Chondrocyte (in vitro differentiated cells): ENCODE results near the gene PNP. TPM values are rescaled to one million over a fixed set of nuclear protein-coding genes. Genes with fewer than 3 reads are reported as not detected.
A peak's percentile ranks its signal among the peaks of the same experiment; 100 is the strongest.

ENCODE experiments used
- DNase-seq: peaks from one replicate; pipeline ENCODE4 v3.0.0; 2021; ENCODE audit warnings: mixed read lengths, low spot score
- H3K27ac Mint-ChIP-seq: one replicate; pipeline ENCODE4 v1.8.0; 2021; ENCODE audit warnings: mild to moderate bottlenecking, moderate library complexity, mixed read lengths; ENCODE audit not compliant: unreplicated experiment
- H3K27me3 Mint-ChIP-seq: 2 replicates; pipeline ENCODE4 v1.8.0; 2021; ENCODE audit warnings: low read depth, mixed read lengths
- H3K36me3 Mint-ChIP-seq: 2 replicates; pipeline ENCODE4 v1.8.0; 2021; ENCODE audit warnings: low read depth, mixed read lengths
- H3K4me1 Mint-ChIP-seq: 2 replicates; pipeline ENCODE4 v1.8.0; 2021; ENCODE audit warnings: low read depth, mild to moderate bottlenecking, mixed read lengths
- H3K4me3 Mint-ChIP-seq: one replicate; pipeline ENCODE4 v1.8.0; 2021; ENCODE audit warnings: mild to moderate bottlenecking, moderate library complexity, mixed read lengths; ENCODE audit not compliant: unreplicated experiment
- H3K9me3 Mint-ChIP-seq: 2 replicates; pipeline ENCODE4 v1.8.0; 2021; ENCODE audit warnings: low read depth, mixed read lengths
- total RNA-seq: library from RNA; stranded (reverse); gene quantifications from 3 replicates; pipeline ENCODE4 v1.2.1, GENCODE V29; 2021
- TF ChIP-seq, protein P1 (sequence below): fragments of 200-600 bp; sonication (generic); IDR thresholded peaks from 2 replicates; pipeline ENCODE4 v1.5.0; 2021; ENCODE audit warnings: antibody characterized with exemption, mild to moderate bottlenecking, moderate library complexity

Gene PNP
- total RNA-seq, 1 donor from 2014 or later, result 25.0 TPM

DNA sequence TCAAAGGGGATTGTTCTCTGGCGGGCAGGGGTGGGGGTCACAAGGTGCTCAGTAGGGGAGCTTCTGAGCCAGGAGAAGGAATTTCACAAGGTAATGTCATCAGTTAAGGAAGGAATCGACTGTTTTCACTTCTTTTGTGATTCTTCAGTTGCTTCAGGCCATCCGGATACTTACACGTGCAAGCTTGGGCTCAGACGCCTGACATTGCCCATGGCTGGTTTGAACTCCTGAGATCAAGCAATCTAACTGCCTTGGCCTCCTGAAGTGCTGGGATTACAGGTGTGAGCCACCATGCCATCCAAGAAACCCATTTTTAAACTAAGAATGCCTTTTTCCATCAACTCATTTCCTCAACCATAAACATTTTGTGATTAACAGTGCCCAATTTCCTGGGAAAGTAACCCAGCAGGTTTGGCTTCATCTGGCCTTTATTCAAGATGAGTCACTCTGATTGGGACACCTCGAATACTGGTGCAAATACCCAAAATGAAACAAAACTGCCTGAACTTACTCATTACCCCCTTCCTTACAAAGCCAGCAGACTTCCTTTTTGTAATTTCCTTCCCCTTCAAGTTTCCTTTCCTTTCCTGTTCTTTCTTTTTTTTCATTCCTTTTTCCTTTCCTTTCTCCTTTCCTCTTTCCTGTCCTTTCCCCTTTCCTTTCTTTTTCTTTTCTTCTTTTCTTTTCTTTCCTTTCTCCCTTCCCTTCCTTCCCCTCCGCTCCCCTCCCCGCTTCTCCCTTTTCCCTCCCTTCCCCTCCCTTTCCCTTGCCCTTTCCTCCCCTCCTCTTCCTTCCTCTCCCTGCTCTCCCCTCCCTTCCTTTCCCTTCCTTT lies 25.9 kb downstream of the PNP start:
- Mint-ChIP-seq H3K36me3 (no peaks in the 10 kb centered on the region), H3K4me3 (no peak overlapping the region), H3K9me3 (no peaks in the 10 kb centered on the region), H3K27me3 (peaks cover 21% of the 10 kb centered on the region), H3K4me1 (no peaks in the 10 kb centered on the region), H3K27ac (no peak overlapping the region)
- DNase-seq, result no peak
- TF ChIP-seq, protein P1, sequence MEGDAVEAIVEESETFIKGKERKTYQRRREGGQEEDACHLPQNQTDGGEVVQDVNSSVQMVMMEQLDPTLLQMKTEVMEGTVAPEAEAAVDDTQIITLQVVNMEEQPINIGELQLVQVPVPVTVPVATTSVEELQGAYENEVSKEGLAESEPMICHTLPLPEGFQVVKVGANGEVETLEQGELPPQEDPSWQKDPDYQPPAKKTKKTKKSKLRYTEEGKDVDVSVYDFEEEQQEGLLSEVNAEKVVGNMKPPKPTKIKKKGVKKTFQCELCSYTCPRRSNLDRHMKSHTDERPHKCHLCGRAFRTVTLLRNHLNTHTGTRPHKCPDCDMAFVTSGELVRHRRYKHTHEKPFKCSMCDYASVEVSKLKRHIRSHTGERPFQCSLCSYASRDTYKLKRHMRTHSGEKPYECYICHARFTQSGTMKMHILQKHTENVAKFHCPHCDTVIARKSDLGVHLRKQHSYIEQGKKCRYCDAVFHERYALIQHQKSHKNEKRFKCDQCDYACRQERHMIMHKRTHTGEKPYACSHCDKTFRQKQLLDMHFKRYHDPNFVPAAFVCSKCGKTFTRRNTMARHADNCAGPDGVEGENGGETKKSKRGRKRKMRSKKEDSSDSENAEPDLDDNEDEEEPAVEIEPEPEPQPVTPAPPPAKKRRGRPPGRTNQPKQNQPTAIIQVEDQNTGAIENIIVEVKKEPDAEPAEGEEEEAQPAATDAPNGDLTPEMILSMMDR, result no peak

DNA sequence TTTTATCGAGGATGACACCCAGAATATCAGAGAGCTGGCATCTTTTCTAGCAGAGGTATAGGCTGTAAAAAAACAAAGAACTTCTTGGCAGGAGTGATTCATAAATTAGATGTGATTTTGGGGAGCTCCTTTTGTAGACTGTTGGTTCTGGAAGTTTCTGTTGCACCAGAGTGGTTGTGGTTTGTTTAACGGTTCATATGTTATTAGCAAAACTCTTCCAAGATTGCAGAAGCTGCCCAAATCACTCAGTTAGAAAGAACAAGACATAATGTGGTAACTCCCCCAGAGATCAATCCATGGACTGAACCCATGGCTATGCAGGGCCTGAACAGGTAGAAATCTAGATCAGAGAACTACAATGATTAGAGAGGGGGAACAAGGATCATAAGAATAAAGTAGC lies 29.4 kb downstream of the PNP start:
- TF ChIP-seq, protein P1, result no peak
- Mint-ChIP-seq H3K36me3 (no peaks in the 10 kb centered on the region), H3K27me3 (peaks cover 18% of the 10 kb centered on the region), H3K27ac (no peak overlapping the region), H3K4me1 (no peaks in the 10 kb centered on the region), H3K4me3 (no peak overlapping the region), H3K9me3 (no peaks in the 10 kb centered on the region)
- no peak for DNase-seq

DNA sequence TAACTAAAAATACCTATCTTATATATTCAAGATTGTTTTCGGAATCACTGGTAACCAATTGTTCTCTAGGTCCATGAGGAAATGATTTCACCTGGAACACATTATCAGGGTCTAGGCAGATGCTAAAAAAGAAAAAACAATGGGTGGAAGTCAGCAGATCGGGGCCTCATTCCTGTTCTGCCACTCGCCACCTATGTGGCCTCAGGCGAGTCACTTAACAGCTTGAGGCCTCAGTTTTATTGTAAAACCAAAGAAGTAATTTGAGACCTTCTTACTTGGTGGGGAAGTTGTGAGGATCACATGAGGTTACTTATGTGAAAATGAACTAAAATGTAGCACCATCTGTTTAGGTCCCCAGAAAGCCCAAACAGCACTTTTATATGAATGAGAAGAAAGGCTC lies 29.9 kb downstream of the PNP start:
- no peaks in the 10 kb centered on the region for H3K4me1 Mint-ChIP-seq

GRCh38 chr14:20499881-20500280 lies 30.7 kb downstream of the PNP start:
- H3K27ac Mint-ChIP-seq, result no peak overlapping the region
- no peaks in the 10 kb centered on the region for H3K9me3 Mint-ChIP-seq
- H3K4me3 Mint-ChIP-seq, result no peak overlapping the region
- DNase-seq, result no peak
- no peaks in the 10 kb centered on the region for H3K4me1 Mint-ChIP-seq
- peaks cover 18% of the 10 kb centered on the region for H3K27me3 Mint-ChIP-seq
- H3K36me3 Mint-ChIP-seq, result no peaks in the 10 kb centered on the region
- TF ChIP-seq, protein P1, result no peak

More for the DNA sequence above, 29.9 kb downstream of the PNP start:
- H3K27ac Mint-ChIP-seq, result no peak overlapping the region
- no peak overlapping the region for H3K4me3 Mint-ChIP-seq
- no peak for DNase-seq
- no peaks in the 10 kb centered on the region for H3K36me3 Mint-ChIP-seq
- H3K9me3 Mint-ChIP-seq, result no peaks in the 10 kb centered on the region
- peaks cover 20% of the 10 kb centered on the region for H3K27me3 Mint-ChIP-seq
- TF ChIP-seq, protein P1, result no peak

DNA sequence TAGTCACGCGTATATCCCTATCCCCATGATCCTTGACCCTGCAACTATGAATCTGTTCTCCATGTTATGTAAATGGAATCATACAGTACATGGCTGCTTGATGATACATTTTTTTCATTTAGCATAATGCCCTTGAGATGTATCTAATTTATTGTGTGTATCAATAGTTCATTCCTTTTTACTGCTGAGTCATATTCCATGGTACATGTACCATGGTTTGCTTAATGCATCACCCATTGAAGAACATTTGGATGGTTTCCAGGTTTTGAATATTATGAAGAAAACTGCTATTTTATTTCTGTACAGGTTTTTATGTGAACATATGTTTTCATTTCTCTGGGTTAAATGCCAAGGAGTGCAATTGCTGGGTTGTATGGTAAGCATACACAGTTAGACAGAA lies 32.1 kb downstream of the PNP start:
- Mint-ChIP-seq H3K27ac (peak overlapping the region; percentile 54), H3K4me3 (no peak overlapping the region), H3K9me3 (no peaks in the 10 kb centered on the region), H3K27me3 (peaks cover 8% of the 10 kb centered on the region), H3K4me1 (no peaks in the 10 kb centered on the region), H3K36me3 (no peaks in the 10 kb centered on the region)
- DNase-seq, result no peak
- TF ChIP-seq, protein P1, result no peak
